HCT116 (cell line): ENCODE results near the gene TTLL11. TPM values are rescaled to one million over a fixed set of nuclear protein-coding genes. Genes with fewer than 3 reads are reported as not detected.

Experiments
- ATAC-seq: fragments of 200-7000 bp; cut with Tn5 transposase; 2 replicates; pipeline ENCODE4 v1.9.1; 2020; ENCODE audit warnings: mild to moderate bottlenecking, moderate library complexity
- BruUV-seq: library from RNA; stranded (reverse); fragments of 400-500 nt; replicated peaks from 2 replicates; lab custom pipeline; 2021; lab: Mats Ljungman, UMichigan
- CTCF ChIA-PET: fragments of 300-600 bp; sonication (Branson Sonifier 250); formaldehyde crosslinking; loops from one replicate; lab custom pipeline; 2021; ENCODE audit warnings: antibody characterized with exemption; lab: Charles Lee
- POLR2A ChIA-PET: fragments of 300-600, 350-600 bp; sonication (Branson Sonifier 250); formaldehyde crosslinking; loops from one replicate; lab custom pipeline; 2021; ENCODE audit warnings: antibody characterized with exemption; lab: Charles Lee
- RAD21 ChIA-PET, 2 experiments: fragments of 300-600 bp; sonication (Branson Sonifier 250); formaldehyde crosslinking; loops; one replicate each; lab custom pipeline; 2023; ENCODE audit warnings: low total read pairs in 2 of 2; ENCODE audit not compliant: uncharacterized antibody in 2 of 2, unreplicated experiment in 2 of 2, low non-redundant PET in 1 of 2; lab: Charles Lee
- DNase-seq: peaks from one replicate; pipeline ENCODE4 v3.0.0-alpha.2; 2010; ENCODE audit warnings: low read depth, low spot score
- H2AFZ ChIP-seq: fragments of 200-600 bp; shearing (Covaris generic), sonication (generic); 2 replicates; pipeline ENCODE4 v1.6.1; 2017; ENCODE audit warnings: low read depth, mixed run types, mixed read lengths, antibody characterized with exemption, low read length; ENCODE audit not compliant: poor library complexity, severe bottlenecking
- H3K27ac ChIP-seq: 2 replicates; pipeline ENCODE4 v1.5.1; 2012; ENCODE audit warnings: low read depth, low read length
- H3K27me3 ChIP-seq: fragments of 200-600 bp; sonication (generic); 2 replicates; pipeline ENCODE4 v1.6.1; 2016; ENCODE audit warnings: mixed run types, low read length, mixed read lengths; ENCODE audit not compliant: insufficient read depth
- H3K36me3 ChIP-seq, 2 experiments: fragments of 200-500 bp in 1 of 2; fragments of 200-600 bp in 1 of 2; sonication (Bioruptor generic) in 1 of 2; sonication (generic) in 1 of 2; 2 replicates each; pipeline versions ENCODE4 v1.5.1 to v1.6.1; 2014 to 2016; ENCODE audit warnings: low read length in 2 of 2, inconsistent platforms in 1 of 2, mixed read lengths in 1 of 2, mixed run types in 1 of 2; ENCODE audit not compliant: insufficient read depth in 2 of 2, control insufficient read depth in 1 of 2
- H3K4me1 ChIP-seq, 2 experiments: fragments of 200-600 bp in 1 of 2; sonication (generic) in 1 of 2; 2 replicates each; pipeline versions ENCODE4 v1.5.1 to v1.6.1; 2012 to 2017; ENCODE audit warnings: low read length in 2 of 2, inconsistent platforms in 1 of 2, mild to moderate bottlenecking in 1 of 2, mixed read lengths in 1 of 2, mixed run types in 1 of 2, moderate library complexity in 1 of 2; ENCODE audit not compliant: insufficient read depth in 2 of 2, control insufficient read depth in 1 of 2
- H3K4me2 ChIP-seq: fragments of 200-600 bp; sonication (generic); 2 replicates; pipeline ENCODE4 v1.6.1; 2017; ENCODE audit warnings: mixed run types, low read length, mixed read lengths
- H3K4me3 ChIP-seq, 2 experiments: fragments of 200-600 bp in 1 of 2; sonication (generic) in 1 of 2; replicated peaks in 1 of 2; 2 replicates each; pipeline ENCODE4 v1.5.1; 2011 to 2016; ENCODE audit warnings: low read length in 2 of 2, control low read depth in 1 of 2, low read depth in 1 of 2, mild to moderate bottlenecking in 1 of 2, mixed read lengths in 1 of 2, mixed run types in 1 of 2
- H3K79me2 ChIP-seq: fragments of 200-600 bp; sonication (generic); 2 replicates; pipeline ENCODE4 v1.6.1; 2017; ENCODE audit warnings: mild to moderate bottlenecking, mixed run types, low read length, moderate library complexity, mixed read lengths; ENCODE audit not compliant: insufficient read depth
- H3K9ac ChIP-seq: fragments of 200-600 bp; sonication (generic); 2 replicates; pipeline ENCODE4 v1.6.1; 2016; ENCODE audit warnings: low read length, mixed read lengths
- H3K9me2 ChIP-seq: fragments of 200-600 bp; sonication (generic), shearing (Covaris generic); 2 replicates; pipeline ENCODE4 v1.6.1; 2017; ENCODE audit warnings: mixed run types, mild to moderate bottlenecking, moderate library complexity; ENCODE audit not compliant: insufficient read depth
- H3K9me3 ChIP-seq, 2 experiments: fragments of 200-500 bp in 1 of 2; fragments of 200-600 bp in 1 of 2; sonication (Bioruptor generic) in 1 of 2; sonication (generic) in 1 of 2; 2 replicates each; pipeline ENCODE4 v1.6.1; 2014 to 2017; ENCODE audit warnings: low read length in 2 of 2, mixed read lengths in 2 of 2, inconsistent platforms in 1 of 2, low read depth in 1 of 2, mild to moderate bottlenecking in 1 of 2, mixed run types in 1 of 2, moderate library complexity in 1 of 2; ENCODE audit not compliant: control insufficient read depth in 1 of 2, insufficient read depth in 1 of 2
- H4K20me1 ChIP-seq: fragments of 200-600 bp; sonication (generic), shearing (Covaris generic); 2 replicates; pipeline ENCODE4 v1.6.1; 2017; ENCODE audit warnings: mixed run types, mild to moderate bottlenecking, moderate library complexity; ENCODE audit not compliant: insufficient read depth
- CBX3 ChIP-seq: IDR thresholded peaks from 2 replicates; pipeline ENCODE4 v1.6.1; 2012; ENCODE audit warnings: low read depth
- EGR1 ChIP-seq: IDR thresholded peaks from 2 replicates; pipeline ENCODE4 v1.6.1; 2012; ENCODE audit warnings: low read depth
- ELF1 ChIP-seq: IDR thresholded peaks from 2 replicates; pipeline ENCODE4 v1.6.1; 2012; ENCODE audit warnings: low read depth, borderline replicate concordance
- EZH2 ChIP-seq: fragments of 200-600 bp; sonication (generic); IDR thresholded peaks from 2 replicates; pipeline ENCODE4 v1.6.1; 2017; ENCODE audit warnings: antibody characterized with exemption, mixed run types
- EZH2phosphoT487 ChIP-seq: fragments of 200-600 bp; IDR thresholded peaks from 2 replicates; pipeline ENCODE4 v1.6.1; 2018; ENCODE audit warnings: antibody characterized with exemption, borderline replicate concordance
- POLR2A ChIP-seq: IDR thresholded peaks from 2 replicates; pipeline ENCODE4 v1.7.0; 2011; ENCODE audit warnings: borderline replicate concordance; ENCODE audit not compliant: insufficient read depth, insufficient read length; ENCODE audit errors: extremely low read depth
- POLR2AphosphoS5 ChIP-seq: IDR thresholded peaks from 2 replicates; pipeline ENCODE4 v1.6.1; 2011; ENCODE audit warnings: mild to moderate bottlenecking, low read depth, low read length, moderate library complexity
- SIN3A ChIP-seq: IDR thresholded peaks from 2 replicates; pipeline ENCODE4 v1.6.1; 2012; ENCODE audit warnings: low read depth
- SP1 ChIP-seq: IDR thresholded peaks from 2 replicates; pipeline ENCODE4 v1.6.1; 2012; ENCODE audit warnings: low read depth
- SRF ChIP-seq: IDR thresholded peaks from 2 replicates; pipeline ENCODE4 v1.6.1; 2012; ENCODE audit warnings: low read depth
- TCF7L2 ChIP-seq: IDR thresholded peaks from 2 replicates; pipeline ENCODE4 v1.7.0; 2011; ENCODE audit warnings: borderline replicate concordance, inconsistent platforms; ENCODE audit not compliant: insufficient read depth, insufficient read length; ENCODE audit errors: extremely low read depth
- YY1 ChIP-seq: IDR thresholded peaks from 2 replicates; pipeline ENCODE4 v1.6.1; 2011; ENCODE audit warnings: low read length, low read depth, moderate library complexity, mild to moderate bottlenecking; ENCODE audit not compliant: insufficient replicate concordance; ENCODE audit errors: extremely low read depth
- ZFX ChIP-seq: fragments of 450-650 bp; IDR thresholded peaks from 2 replicates; pipeline ENCODE4 v1.6.1; 2017
- intact Hi-C: fragments of 100-400 bp; cut with micrococcal nuclease; formaldehyde crosslinking; loops from 2 replicates; pipeline ENCODE4 v1.10.0; 2022
- total RNA-seq: library from RNA; stranded (reverse); gene quantifications from one replicate; pipeline ENCODE4 v1.2.1, GENCODE V29; 2021; ENCODE audit not compliant: unreplicated experiment
- TF ChIP-seq, protein P1 (sequence below), 3 experiments: fragments of 200-600 bp in 1 of 3; sonication (generic) in 1 of 3; IDR thresholded peaks in 2 of 3; conservative IDR thresholded peaks in 1 of 3; 2 replicates each; pipeline ENCODE4 v1.5.1; 2012 to 2017; ENCODE audit warnings: low read depth in 2 of 3, low read length in 2 of 3, antibody characterized with exemption in 1 of 3, borderline replicate concordance in 1 of 3, control low read depth in 1 of 3, mild to moderate bottlenecking in 1 of 3, mixed read lengths in 1 of 3, mixed run types in 1 of 3, moderate library complexity in 1 of 3; ENCODE audit not compliant: insufficient read depth in 1 of 3
- TF ChIP-seq, protein P2 (sequence below): IDR thresholded peaks from 2 replicates; pipeline ENCODE4 v1.6.1; 2012
- TF ChIP-seq, protein P3 (sequence below): IDR thresholded peaks from 2 replicates; pipeline ENCODE4 v1.6.1; 2012; ENCODE audit warnings: low read depth
- TF ChIP-seq, protein P4 (sequence below): IDR thresholded peaks from 2 replicates; pipeline ENCODE4 v1.6.1; 2011; ENCODE audit warnings: mild to moderate bottlenecking, low read length, moderate library complexity; ENCODE audit not compliant: insufficient replicate concordance; ENCODE audit errors: extremely low read depth

TTLL11 gene
- total RNA-seq, 1 experiment from 2014 or later = 2.2 TPM

GRCh38 chr9:121779381-121780117 lies 313.6 kb downstream of the TTLL11 start:
- BruUV-seq = no TSS peak
- H3K27ac ChIP-seq = no peak overlapping the region
- no peaks in the 10 kb centered on the region for H4K20me1 ChIP-seq
- H2AFZ ChIP-seq = no peak overlapping the region
- no peak overlapping the region for H3K4me2 ChIP-seq
- H3K4me3 ChIP-seq = no peak overlapping the region
- H3K9me3 ChIP-seq = no peaks in the 10 kb centered on the region
- TF ChIP-seq EZH2 = no peak
- no peak for TF ChIP-seq SIN3A
- no peak for TF ChIP-seq YY1
- TF ChIP-seq, protein P1, sequence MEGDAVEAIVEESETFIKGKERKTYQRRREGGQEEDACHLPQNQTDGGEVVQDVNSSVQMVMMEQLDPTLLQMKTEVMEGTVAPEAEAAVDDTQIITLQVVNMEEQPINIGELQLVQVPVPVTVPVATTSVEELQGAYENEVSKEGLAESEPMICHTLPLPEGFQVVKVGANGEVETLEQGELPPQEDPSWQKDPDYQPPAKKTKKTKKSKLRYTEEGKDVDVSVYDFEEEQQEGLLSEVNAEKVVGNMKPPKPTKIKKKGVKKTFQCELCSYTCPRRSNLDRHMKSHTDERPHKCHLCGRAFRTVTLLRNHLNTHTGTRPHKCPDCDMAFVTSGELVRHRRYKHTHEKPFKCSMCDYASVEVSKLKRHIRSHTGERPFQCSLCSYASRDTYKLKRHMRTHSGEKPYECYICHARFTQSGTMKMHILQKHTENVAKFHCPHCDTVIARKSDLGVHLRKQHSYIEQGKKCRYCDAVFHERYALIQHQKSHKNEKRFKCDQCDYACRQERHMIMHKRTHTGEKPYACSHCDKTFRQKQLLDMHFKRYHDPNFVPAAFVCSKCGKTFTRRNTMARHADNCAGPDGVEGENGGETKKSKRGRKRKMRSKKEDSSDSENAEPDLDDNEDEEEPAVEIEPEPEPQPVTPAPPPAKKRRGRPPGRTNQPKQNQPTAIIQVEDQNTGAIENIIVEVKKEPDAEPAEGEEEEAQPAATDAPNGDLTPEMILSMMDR (IDR thresholded peaks at IDR 0.05 in 2 of 3, conservative IDR thresholded peaks at IDR 0.05 in 1 of 3; ENCODE audit: borderline replicate concordance in 1 of 3, insufficient read depth in 1 of 3, low read depth in 2 of 3, low read length in 2 of 3) = no peak
- TF ChIP-seq EGR1 = no peak
- no peak for TF ChIP-seq EZH2phosphoT487
- TF ChIP-seq, protein P2, sequence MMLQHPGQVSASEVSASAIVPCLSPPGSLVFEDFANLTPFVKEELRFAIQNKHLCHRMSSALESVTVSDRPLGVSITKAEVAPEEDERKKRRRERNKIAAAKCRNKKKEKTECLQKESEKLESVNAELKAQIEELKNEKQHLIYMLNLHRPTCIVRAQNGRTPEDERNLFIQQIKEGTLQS = no peak
- TF ChIP-seq SRF = no peak
- TF ChIP-seq, protein P3, sequence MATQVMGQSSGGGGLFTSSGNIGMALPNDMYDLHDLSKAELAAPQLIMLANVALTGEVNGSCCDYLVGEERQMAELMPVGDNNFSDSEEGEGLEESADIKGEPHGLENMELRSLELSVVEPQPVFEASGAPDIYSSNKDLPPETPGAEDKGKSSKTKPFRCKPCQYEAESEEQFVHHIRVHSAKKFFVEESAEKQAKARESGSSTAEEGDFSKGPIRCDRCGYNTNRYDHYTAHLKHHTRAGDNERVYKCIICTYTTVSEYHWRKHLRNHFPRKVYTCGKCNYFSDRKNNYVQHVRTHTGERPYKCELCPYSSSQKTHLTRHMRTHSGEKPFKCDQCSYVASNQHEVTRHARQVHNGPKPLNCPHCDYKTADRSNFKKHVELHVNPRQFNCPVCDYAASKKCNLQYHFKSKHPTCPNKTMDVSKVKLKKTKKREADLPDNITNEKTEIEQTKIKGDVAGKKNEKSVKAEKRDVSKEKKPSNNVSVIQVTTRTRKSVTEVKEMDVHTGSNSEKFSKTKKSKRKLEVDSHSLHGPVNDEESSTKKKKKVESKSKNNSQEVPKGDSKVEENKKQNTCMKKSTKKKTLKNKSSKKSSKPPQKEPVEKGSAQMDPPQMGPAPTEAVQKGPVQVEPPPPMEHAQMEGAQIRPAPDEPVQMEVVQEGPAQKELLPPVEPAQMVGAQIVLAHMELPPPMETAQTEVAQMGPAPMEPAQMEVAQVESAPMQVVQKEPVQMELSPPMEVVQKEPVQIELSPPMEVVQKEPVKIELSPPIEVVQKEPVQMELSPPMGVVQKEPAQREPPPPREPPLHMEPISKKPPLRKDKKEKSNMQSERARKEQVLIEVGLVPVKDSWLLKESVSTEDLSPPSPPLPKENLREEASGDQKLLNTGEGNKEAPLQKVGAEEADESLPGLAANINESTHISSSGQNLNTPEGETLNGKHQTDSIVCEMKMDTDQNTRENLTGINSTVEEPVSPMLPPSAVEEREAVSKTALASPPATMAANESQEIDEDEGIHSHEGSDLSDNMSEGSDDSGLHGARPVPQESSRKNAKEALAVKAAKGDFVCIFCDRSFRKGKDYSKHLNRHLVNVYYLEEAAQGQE = no peak
- TF ChIP-seq TCF7L2 = no peak
- TF ChIP-seq, protein P4, sequence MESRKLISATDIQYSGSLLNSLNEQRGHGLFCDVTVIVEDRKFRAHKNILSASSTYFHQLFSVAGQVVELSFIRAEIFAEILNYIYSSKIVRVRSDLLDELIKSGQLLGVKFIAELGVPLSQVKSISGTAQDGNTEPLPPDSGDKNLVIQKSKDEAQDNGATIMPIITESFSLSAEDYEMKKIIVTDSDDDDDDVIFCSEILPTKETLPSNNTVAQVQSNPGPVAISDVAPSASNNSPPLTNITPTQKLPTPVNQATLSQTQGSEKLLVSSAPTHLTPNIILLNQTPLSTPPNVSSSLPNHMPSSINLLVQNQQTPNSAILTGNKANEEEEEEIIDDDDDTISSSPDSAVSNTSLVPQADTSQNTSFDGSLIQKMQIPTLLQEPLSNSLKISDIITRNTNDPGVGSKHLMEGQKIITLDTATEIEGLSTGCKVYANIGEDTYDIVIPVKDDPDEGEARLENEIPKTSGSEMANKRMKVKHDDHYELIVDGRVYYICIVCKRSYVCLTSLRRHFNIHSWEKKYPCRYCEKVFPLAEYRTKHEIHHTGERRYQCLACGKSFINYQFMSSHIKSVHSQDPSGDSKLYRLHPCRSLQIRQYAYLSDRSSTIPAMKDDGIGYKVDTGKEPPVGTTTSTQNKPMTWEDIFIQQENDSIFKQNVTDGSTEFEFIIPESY = no peak
- TF ChIP-seq SP1 = no peak
- TF ChIP-seq POLR2A = no peak
- TF ChIP-seq ELF1 = no peak
- no peak for TF ChIP-seq CBX3
- TF ChIP-seq POLR2AphosphoS5 = no peak
- TF ChIP-seq ZFX = no peak
- H3K9ac ChIP-seq = no peak overlapping the region
- no peak for DNase-seq
- ATAC-seq = no peak
- H3K27me3 ChIP-seq = no peaks in the 10 kb centered on the region
- ChIA-PET POLR2A (no interaction called here), RAD21 (no interaction called here), CTCF (no interaction called here)
- H3K36me3 ChIP-seq = no peaks in the 10 kb centered on the region; a peak in 2 of 4 replicates
- intact Hi-C loops = no loop called here
- H3K79me2 ChIP-seq = no peaks in the 10 kb centered on the region
- H3K9me2 ChIP-seq = no peaks in the 10 kb centered on the region
- no peaks in the 10 kb centered on the region for H3K4me1 ChIP-seq
